Ascending aorta (tissue), 2 donors: ENCODE results near the gene MRO. TPM values are rescaled to one million over a fixed set of nuclear protein-coding genes. Genes with fewer than 3 reads are reported as not detected.

Experiments used
- DNase-seq, 2 donors: peaks; one replicate each; pipeline ENCODE4 v3.0.0-alpha.2; 2019; ENCODE audit warnings: low spot score in 2 of 2
- H3K27ac ChIP-seq, 2 donors: fragments of 200-600 bp; sonication (generic); one replicate each; pipeline ENCODE4 v1.5.1; 2016 to 2017; ENCODE audit warnings: mild to moderate bottlenecking in 1 of 2
- H3K27me3 ChIP-seq: fragments of 200-600 bp; sonication (generic); one replicate; pipeline ENCODE4 v1.5.1; 2017
- H3K36me3 ChIP-seq, 2 donors: fragments of 200-600 bp; sonication (generic); one replicate each; pipeline ENCODE4 v1.5.1; 2016
- H3K4me1 ChIP-seq, 2 donors: fragments of 200-600 bp; sonication (generic); one replicate each; pipeline ENCODE4 v1.5.1; 2016 to 2017; ENCODE audit warnings: mild to moderate bottlenecking in 1 of 2
- H3K4me3 ChIP-seq, 2 donors: fragments of 200-600 bp; sonication (generic); one replicate each; pipeline ENCODE4 v1.5.1; 2016 to 2017; ENCODE audit warnings: mild to moderate bottlenecking in 1 of 2
- H3K9me3 ChIP-seq, 2 donors: fragments of 200-600 bp; sonication (generic); one replicate each; pipeline ENCODE4 v1.5.1; 2016
- CTCF ChIP-seq, 3 experiments: fragments of 200-600 bp in 2 of 3; fragments of 450-650 bp in 1 of 3; sonication (generic) in 2 of 3; IDR thresholded peaks; one replicate each; pipeline ENCODE4 v1.5.1; 2016 to 2019; ENCODE audit warnings: antibody characterized with exemption in 3 of 3, mild to moderate bottlenecking in 1 of 3, moderate library complexity in 1 of 3
- intact Hi-C: fragments of 100-400 bp; cut with DNase I; formaldehyde crosslinking; loops from one replicate; pipeline ENCODE4 v1.15.1; 2023
- total RNA-seq: library from RNA; depleted of rRNA; stranded (reverse); fragments of >200 nt; gene quantifications from one replicate; pipeline ENCODE4 v1.1.0, GENCODE V29; 2016

Gene MRO
- 1.4 TPM for total RNA-seq

- peak within 1 kb of the TSS; percentile 42 to 55 for H3K4me3 ChIP-seq
- no peaks in the 10 kb centered on the region for H3K9me3 ChIP-seq
- no peaks in the 10 kb centered on the region for H3K36me3 ChIP-seq
- peaks cover 0 to 6% of the 10 kb centered on the region in 2 donors for H3K4me1 ChIP-seq
- H3K27me3 ChIP-seq = no peaks in the 10 kb centered on the region
- no peak within 1 kb of the TSS for H3K27ac ChIP-seq
- peak; percentile 49 to 88 for DNase-seq
- peak; percentile 82 to 94 (median 85) for TF ChIP-seq CTCF (IDR thresholded peaks at IDR 0.05)
- intact Hi-C loops = loop anchor here (2.0 to 5.0 kb wide), 4 partner anchors 57 to 377 kb away; partner anchors contain the start of genes ME2 and MEX3C
Measured at GRCh38 chr18:50819728-50820378, at the start of gene MRO. TSS of gene MRO (minus strand) at chr18:50820016. CDS start at chr18:50809400, 10,616 bp downstream.

GRCh38 chr18:50869150-50869549 lies 49.3 kb upstream of the MRO start:
- TF ChIP-seq CTCF (IDR thresholded peaks at IDR 0.05) = no peak
- no peaks in the 10 kb centered on the region for H3K9me3 ChIP-seq
- H3K36me3 ChIP-seq = no peaks in the 10 kb centered on the region
- no peak for DNase-seq
- H3K4me1 ChIP-seq = no peaks in the 10 kb centered on the region
- H3K27me3 ChIP-seq = no peaks in the 10 kb centered on the region
- intact Hi-C loops = no loop called here
- H3K27ac ChIP-seq = no peak overlapping the region
- H3K4me3 ChIP-seq = no peak overlapping the region

GRCh38 chr18:50866765-50867164 lies 46.9 kb upstream of the MRO start:
- Histone ChIP-seq H3K4me3 (no peak overlapping the region), H3K4me1 (no peaks in the 10 kb centered on the region), H3K27ac (no peak overlapping the region), H3K9me3 (no peaks in the 10 kb centered on the region), H3K27me3 (no peaks in the 10 kb centered on the region), H3K36me3 (no peaks in the 10 kb centered on the region)
- no peak for TF ChIP-seq CTCF (IDR thresholded peaks at IDR 0.05)
- intact Hi-C loops = no loop called here
- no peak for DNase-seq

- intact Hi-C loops = no loop called here
- no peak overlapping the region for H3K27ac ChIP-seq
- no peaks in the 10 kb centered on the region for H3K36me3 ChIP-seq
Measured at GRCh38 chr18:50863840-50864375, 44.1 kb upstream of the MRO start.

GRCh38 chr18:50862401-50862800 lies 42.6 kb upstream of the MRO start:
- intact Hi-C loops = no loop called here
- no peak overlapping the region for H3K27ac ChIP-seq
- H3K4me3 ChIP-seq = no peak overlapping the region
- no peaks in the 10 kb centered on the region for H3K9me3 ChIP-seq
- H3K27me3 ChIP-seq = no peaks in the 10 kb centered on the region
- DNase-seq = no peak
- H3K4me1 ChIP-seq = no peaks in the 10 kb centered on the region
- TF ChIP-seq CTCF (IDR thresholded peaks at IDR 0.05) = no peak
- no peaks in the 10 kb centered on the region for H3K36me3 ChIP-seq

More at GRCh38 chr18:50863840-50864375, 44.1 kb upstream of the MRO start:
- no peak for DNase-seq
- Histone ChIP-seq H3K4me1 (no peaks in the 10 kb centered on the region), H3K27me3 (no peaks in the 10 kb centered on the region), H3K4me3 (no peak overlapping the region), H3K9me3 (no peaks in the 10 kb centered on the region)
- TF ChIP-seq CTCF (IDR thresholded peaks at IDR 0.05) = no peak
